Subcutaneous adipose tissue (tissue), 4 donors: Measurements from ENCODE around the gene DDIAS. TPM values are rescaled to one million over a fixed set of nuclear protein-coding genes. Genes with fewer than 3 reads are reported as not detected.

Experiments
- CTCF ChIP-seq: fragments of 450-650 bp; IDR thresholded peaks from one replicate; pipeline ENCODE4 v1.5.1; 2016; ENCODE audit warnings: low read depth, mild to moderate bottlenecking, control low read depth, antibody characterized with exemption, moderate library complexity
- total RNA-seq, 4 donors: library from RNA; depleted of rRNA; stranded (reverse); fragments of >200 nt; gene quantifications; one replicate each; pipeline ENCODE4 v1.1.0, GENCODE V29; 2016

DDIAS gene
- total RNA-seq, 4 donors from 2014 or later, result 0.38 to 2.4 (median 1.7) TPM

- TF ChIP-seq CTCF, result no peak
Observed at GRCh38 chr11:82930734-82931133, 29.2 kb downstream of the DDIAS start.

- no peak for TF ChIP-seq CTCF
Observed at GRCh38 chr11:82932564-82932963, 31.0 kb downstream of the DDIAS start.

GRCh38 chr11:82936261-82936660 is 34.7 kb downstream of the DDIAS start:
- TF ChIP-seq CTCF, result no peak

DNA sequence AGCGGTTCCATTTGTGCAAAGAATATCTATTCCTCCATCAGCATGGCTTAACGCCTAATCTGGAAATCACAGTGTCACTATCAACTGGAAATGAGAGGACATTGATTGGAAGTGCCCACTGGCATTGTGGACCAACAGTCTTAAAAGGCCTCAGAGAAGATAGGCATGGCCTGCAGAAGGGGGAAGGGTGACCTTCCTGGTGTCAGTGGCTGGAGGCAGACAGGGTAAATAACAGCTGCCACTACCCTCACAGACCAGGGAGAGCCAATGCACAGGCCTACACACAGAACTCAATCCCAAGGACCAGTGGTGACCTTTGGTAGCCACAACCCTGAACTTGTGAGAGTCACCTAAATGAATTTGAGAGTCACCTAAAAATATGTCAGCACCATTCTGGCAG is 36.0 kb downstream of the DDIAS start:
- TF ChIP-seq CTCF, result no peak

GRCh38 chr11:82939456-82939855 is 37.9 kb downstream of the DDIAS start:
- TF ChIP-seq CTCF, result no peak

- TF ChIP-seq CTCF, result no peak
Observed at GRCh38 chr11:82942376-82942775, 40.8 kb downstream of the DDIAS start.

DNA sequence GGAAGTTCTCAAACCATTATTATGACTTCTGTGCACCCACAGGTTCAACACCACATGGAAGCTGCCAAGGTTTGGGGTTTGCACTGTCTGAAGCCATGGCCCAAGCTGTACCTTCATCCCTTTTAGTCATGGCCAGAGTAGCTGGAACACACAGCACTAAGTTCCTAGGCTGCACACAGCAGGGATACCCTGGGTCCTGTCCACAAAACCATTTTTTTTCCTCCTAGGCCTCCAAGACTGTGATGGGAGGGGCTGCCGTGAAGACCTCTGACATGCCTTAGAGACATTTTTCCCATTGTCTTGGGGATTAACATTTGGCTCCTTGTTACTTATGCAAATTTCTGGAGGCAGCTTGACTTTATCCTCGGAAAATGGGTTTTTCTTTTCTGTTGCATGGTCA is 42.7 kb downstream of the DDIAS start:
- no peak for TF ChIP-seq CTCF
